ENCODE results near the gene SCYL3. TPM values are rescaled to one million over a fixed set of nuclear protein-coding genes. Genes with fewer than 3 reads are reported as not detected.
"Not testable (repeated sequence)": the region's sequence is repeated elsewhere in the genome, so short reads cannot be mapped to it uniquely, and the experiment has no call there.

The SCYL3 gene
- total RNA-seq, 1 donor from 2014 or later, result 6.7 TPM

DNA sequence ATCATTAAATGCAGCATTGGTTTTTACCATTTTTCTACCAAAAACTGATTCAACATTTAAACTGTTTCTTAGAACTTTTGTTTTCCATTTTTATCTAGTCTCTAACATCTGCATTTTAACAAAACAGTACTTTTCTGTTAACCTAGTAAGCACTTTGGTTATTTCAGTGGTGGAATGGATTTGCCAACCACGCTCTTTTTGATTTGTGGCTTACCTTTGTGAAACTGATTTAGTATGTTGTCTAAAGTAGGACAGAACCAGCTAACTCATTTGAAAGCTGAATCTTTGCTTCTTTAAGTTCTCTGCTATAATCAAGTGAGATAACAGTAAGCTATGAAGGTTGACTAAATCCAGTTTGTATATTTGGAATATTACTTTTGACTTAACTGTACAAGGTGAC is 57.5 kb downstream of the SCYL3 start:
- no peak for DNase-seq (ENCODE audit: low spot score)

DNA sequence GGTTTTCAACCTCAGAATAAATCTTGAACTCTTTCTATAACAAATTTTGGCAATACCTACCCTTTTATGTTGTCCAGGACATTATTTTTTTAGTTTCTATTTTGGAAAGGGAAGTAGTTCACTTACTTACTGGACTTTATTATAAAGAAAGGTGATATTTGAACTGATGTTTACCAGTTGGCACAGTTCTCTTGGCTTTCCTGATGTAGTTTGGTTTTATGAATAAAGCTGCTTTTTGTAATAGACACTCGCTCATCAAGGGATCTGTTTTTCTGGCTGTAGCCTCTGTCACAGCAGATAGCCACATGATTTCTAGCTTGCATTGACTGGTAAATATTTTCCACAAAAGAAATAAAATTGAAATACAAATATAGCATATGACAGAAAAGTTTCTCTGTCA is 58.0 kb downstream of the SCYL3 start:
- no peak for DNase-seq (ENCODE audit: low spot score)
- intact Hi-C loops (cut with DNase I), result no loop called here

More for the DNA sequence above, 57.5 kb downstream of the SCYL3 start:
- intact Hi-C loops (cut with DNase I), result no loop called here

DNA sequence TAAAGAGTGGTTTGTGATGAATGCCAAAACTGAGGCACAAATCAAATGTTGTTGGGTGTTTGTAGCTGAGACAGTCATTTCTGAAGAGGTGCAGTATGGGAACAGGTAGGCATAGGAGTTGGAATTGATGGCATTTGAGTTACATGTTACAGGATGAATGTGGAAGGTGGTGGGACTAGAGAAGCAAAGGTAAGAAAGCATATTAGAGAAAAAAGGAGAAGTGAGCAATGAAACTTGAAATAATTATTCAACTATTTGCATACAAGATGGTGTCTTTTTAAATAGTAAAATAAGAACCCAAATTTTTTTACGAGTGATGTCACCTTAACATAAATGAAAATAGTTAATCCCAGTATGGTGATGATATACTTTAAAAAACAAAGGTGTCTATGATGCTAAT is 58.8 kb downstream of the SCYL3 start:
- intact Hi-C loops (cut with DNase I), result no loop called here
- no peak for DNase-seq (ENCODE audit: low spot score)

DNA sequence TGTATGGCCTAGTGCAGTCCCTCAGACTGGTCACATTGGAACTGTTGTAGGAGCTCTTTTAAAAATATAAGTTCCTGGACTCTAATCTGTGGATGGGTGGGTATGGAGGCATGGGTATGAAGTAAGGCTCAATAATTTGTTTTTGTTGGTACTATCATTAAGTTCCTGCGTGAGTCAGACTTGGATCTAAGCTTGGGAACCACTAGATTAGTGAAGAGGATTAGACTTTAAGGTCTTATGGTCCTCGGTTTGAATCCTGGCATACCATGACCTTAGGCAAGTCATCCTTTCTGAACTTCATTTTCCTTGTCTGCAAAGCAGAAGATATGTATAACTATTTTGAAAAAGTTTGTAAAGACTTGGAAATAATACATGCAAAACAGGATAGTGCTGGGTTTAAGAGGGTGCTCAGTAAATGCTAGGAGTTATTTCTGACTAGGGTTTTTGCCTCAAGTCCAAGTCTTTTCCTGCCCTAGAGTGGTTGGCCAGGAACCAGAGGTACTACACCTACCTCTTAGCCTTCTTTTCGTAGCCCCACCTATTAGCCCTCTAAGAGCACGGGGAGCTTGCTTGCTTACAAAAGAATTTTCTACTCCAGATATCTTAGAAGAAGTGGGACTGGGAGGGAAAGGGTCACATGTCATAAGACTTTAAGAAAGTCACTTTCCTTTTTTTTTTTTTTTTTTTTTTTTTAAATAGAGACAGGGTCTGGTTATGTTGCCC is 60.4 kb downstream of the SCYL3 start:
- intact Hi-C loops (cut with DNase I), result no loop called here
- DNase-seq (ENCODE audit: low spot score), result no peak

DNA sequence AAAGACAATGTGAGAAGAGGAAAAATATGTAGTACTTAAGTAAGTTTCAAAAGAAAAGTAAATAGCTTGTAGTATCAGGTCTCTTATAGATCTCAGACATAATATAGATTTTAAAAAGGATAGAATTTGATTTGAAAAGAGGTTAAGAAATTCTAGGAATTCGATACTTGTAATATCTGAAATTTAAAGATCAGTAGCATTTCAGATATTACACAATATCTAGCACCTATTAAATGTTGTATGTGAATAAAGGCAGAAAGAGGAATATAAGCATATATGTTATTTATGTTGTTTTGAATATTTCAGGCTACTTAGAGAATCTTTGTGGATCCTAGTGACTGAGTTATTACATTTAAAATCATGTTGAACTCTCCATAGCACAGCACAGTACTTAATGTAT is 64.0 kb downstream of the SCYL3 start:
- intact Hi-C loops (cut with DNase I), result no loop called here
- DNase-seq (ENCODE audit: low spot score), result no peak

DNA sequence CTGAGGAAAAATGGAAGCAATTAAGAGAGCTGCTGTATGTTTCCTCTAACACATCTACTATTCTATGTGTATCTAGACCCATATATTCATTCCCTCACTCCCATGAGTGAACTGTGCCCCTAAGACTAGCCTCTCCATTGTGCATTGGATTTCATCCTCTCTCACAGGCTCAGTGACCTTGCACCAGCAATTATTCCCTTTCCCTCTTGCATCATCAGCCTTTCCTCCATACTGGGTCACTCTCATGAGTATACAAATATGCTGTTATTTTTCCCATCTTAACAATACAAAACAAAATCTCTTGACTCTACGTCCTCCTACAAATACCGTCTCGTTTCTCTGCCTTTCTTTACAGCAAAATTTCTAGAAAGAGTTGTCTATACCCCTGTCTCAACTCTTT is 69.5 kb downstream of the SCYL3 start:
- DNase-seq (ENCODE audit: low spot score), result no peak
- intact Hi-C loops (cut with DNase I), result no loop called here

DNA sequence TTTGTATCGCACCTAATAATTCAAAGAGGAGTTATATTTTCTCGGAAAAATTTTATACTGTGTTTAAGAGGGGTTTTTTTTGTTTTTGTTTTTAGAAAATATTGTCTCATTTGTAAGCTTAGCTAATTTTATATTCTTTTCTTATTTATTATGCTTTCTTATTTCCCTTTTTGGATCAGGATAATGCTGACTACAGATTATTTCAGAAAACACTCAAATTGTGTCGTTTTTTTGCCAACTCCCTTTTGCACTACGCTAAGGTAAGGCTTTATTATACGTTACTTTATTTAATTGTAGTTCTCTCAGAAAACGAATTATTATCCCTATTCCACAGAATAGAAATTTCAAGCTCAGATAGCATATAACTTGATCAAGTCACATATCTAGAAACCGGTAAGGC is 72.2 kb downstream of the SCYL3 start:
- intact Hi-C loops (cut with DNase I), result no loop called here
- DNase-seq (ENCODE audit: low spot score), result no peak

DNA sequence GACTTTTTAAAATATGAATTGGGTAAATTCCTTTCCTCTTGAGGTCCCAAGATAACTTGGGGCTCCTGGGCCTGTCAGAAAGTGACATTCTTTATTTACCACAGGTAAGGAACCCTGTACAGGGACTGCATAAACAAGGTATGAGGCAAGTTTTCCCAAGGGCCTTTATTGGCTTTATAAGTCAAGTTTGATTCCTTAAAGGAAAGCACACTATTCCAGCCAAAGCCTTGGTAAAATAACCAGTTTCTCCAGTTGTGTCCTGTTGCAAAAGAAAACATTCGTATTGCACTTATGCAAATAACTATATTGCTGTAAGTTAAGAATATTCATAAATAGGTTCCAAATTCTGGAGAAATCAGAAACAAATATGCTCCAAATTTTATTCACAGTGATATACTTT is 77.1 kb downstream of the SCYL3 start:
- intact Hi-C loops (cut with DNase I), result no loop called here
- no peak for DNase-seq (ENCODE audit: low spot score)

DNA sequence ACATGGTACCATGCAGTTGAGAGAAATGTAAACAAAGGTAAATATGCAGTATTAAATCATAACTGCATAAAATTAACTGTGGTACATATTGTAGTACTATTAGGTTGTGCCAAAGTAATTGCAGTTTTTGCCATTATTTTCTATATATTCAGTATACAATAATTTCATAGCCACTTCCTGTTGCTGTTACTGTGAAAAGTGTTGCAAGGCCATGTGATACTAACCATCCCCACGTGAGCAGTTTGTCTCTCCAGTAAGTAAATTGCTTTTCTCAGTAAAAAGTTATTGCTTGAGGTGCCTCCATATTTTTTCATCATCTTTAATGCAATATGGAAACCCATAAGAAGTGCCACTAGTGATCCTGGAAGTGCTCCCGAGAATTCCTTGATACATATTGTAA is 79.4 kb downstream of the SCYL3 start:
- intact Hi-C loops (cut with DNase I), result no loop called here
- no peak for DNase-seq (ENCODE audit: low spot score)

DNA sequence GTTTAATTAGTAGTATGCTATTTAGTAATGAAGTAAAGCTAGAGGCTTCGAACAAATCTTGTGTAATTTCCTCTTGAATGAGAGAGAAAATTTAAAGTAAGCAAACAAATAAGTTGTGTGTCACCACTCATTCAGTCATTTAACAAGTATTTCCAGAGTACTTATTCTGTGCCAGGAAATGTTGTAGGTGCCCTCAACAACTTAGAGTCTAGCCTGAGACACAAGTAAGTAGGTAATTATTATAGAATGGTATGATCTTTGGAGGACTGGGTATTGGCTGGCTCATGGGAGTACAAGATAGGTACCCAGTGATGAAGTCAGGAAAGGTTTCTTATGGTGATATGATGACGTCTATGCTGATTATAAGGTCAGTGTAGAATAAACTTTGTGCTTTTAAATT is 81.6 kb downstream of the SCYL3 start:
- DNase-seq (ENCODE audit: low spot score), result no peak
- intact Hi-C loops (cut with DNase I), result no loop called here

DNA sequence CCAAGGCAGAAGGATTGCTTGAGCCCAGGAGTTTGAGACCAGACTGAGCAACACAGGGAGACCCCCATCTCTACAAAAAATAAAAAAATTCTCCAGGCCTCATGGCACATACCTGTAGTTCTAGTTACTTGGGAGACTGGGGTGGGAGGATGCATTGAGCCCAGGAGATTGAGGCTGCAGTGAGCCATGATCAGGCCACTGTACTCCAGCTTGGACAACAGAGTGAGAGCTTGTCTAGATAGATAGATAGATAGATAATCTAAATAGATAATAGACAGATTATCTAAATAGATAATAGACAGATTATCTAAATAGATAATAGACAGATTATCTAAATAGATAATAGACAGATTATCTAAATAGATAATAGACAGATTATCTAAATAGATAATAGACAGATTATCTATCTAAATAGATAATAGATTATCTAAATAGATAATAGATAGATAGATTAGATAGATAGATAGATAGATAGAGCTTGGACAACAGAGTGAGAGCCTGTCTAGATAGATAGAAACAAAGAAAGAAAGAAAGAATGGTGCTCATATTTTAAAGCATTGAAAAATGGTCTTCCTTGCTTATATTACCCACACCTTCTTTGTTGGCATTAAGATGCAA is 82.2 kb downstream of the SCYL3 start:
- intact Hi-C loops (cut with DNase I); DNase-seq (ENCODE audit: low spot score): not testable (repeated sequence)

DNA sequence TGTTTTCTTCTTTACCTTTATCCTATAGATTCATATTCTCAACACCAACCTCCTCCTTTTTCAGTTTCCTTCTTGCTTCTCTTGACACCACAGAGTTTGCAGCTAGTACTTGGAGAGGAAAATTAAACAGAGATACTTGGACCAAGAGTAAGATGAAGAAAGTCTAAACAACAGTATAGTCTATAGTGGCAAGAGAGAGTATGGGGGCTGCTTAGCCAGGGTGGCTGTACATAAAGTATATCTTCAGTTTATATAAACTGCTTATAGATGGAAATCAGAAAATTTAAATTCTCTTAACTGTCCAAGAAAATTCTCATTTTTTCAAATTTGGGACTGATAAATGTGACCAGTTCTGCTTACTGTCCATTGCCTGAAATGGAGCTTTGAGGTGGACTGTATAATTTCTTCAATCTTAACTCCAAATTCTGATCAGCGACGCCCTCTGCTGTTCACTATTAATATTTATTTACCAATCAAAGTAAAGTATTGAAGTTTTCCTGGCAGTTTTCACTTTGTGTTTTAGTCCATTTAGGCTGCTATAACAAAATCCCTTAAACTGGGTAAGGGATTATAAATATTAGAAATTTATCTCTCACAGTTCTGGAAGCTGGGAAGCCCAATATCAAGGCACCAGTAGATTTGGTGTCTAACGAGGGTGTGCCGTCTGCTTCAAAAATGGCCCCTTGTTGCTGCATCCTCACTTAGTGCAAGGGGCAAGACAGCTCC is 84.2 kb downstream of the SCYL3 start:
- DNase-seq (ENCODE audit: low spot score), result no peak
- intact Hi-C loops (cut with DNase I), result loop anchor here (2.0 to 5.0 kb wide), 2 partner anchors 209 to 257 kb away; no protein-coding TSS in a partner anchor

DNA sequence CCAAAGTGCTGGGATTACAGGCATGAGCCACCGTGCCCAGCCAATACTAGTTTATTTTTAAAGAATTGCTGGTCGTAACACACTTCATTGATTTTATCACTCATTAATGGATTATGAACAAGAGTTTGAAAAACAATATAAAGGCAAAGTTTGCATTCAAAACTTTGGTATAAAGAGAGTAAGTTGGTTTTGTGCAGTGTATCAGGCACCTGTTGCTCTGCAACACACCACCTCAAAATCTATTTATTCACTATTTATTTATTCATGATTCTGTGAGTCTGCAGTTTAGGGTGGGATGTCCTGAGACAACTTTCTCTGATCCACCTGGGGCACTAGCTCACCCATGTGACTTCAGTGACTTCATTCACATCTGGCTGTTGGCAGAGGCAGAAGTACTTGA is 88.8 kb downstream of the SCYL3 start:
- DNase-seq (ENCODE audit: low spot score), result no peak
- intact Hi-C loops (cut with DNase I), result loop anchor here (5.0 kb wide), 1 partner anchor 253 kb away; no protein-coding TSS in a partner anchor

DNA sequence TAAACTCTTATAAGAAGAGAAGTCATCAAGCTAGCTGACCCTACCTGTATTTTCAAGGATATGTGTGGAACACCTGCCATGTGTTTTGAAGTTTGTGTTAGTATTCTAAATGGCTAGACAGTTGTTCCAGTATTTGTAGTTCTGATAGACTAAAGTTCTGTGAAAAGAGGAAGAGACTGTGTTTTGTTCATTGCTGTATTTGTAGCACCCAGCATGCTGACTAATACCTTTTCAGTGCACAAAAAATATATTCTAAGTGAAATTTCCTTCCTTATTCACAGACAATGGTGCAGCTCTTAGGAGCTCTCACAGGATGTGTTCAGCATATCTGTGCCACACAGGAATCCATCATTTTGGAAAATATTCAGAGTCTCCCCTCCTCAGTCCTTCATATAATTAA is 90.8 kb downstream of the SCYL3 start:
- intact Hi-C loops (cut with DNase I), result no loop called here
- no peak for DNase-seq (ENCODE audit: low spot score)

Other genes with a start within 250 kb of the SCYL3 start
- 4.0 TPM for gene SELL, start 182.3 kb downstream of the SCYL3 start, total RNA-seq
- gene SELE, start 159.8 kb downstream of the SCYL3 start, total RNA-seq, result 26.6 TPM
- 4.2 TPM for gene METTL18, start 99.0 kb downstream of the SCYL3 start, total RNA-seq
- gene KIFAP3, start 180.8 kb upstream of the SCYL3 start, total RNA-seq, result 81.0 TPM